CD14-positive monocyte (primary cell): ENCODE measurements around the gene OTOG. TPM values are rescaled to one million over a fixed set of nuclear protein-coding genes. Genes with fewer than 3 reads are reported as not detected.

Experiments
- DNase-seq, 3 donors: peaks; one replicate each; pipeline ENCODE4 v3.0.0-alpha.2; 2011 to 2022
- H2AFZ ChIP-seq: 2 replicates; pipeline ENCODE4 v1.6.0; 2012; ENCODE audit warnings: mild to moderate bottlenecking, low read depth, low read length, inconsistent platforms; ENCODE audit not compliant: insufficient read depth, poor library complexity, severe bottlenecking
- H3K27ac ChIP-seq, 2 donors: 1 replicate in 1 of 2; 2 replicates in 1 of 2; pipeline ENCODE4 v1.5.1; 2012 to 2013; ENCODE audit warnings: low read length in 2 of 2, control low read depth in 1 of 2, inconsistent platforms in 1 of 2, low read depth in 1 of 2, mild to moderate bottlenecking in 1 of 2
- H3K27me3 ChIP-seq, 2 donors: one replicate each; pipeline versions ENCODE4 v1.6.0 to v1.6.1; 2011 to 2013; ENCODE audit warnings: low read length in 2 of 2; ENCODE audit not compliant: control insufficient read depth in 2 of 2, insufficient read depth in 2 of 2
- H3K36me3 ChIP-seq, 2 donors: replicated peaks in 1 of 2; 1 replicate in 1 of 2; 2 replicates in 1 of 2; pipeline versions ENCODE4 v1.5.1 to v1.6.1; 2012 to 2013; ENCODE audit warnings: low read length in 2 of 2, control low read depth in 1 of 2, inconsistent platforms in 1 of 2, mild to moderate bottlenecking in 1 of 2; ENCODE audit not compliant: insufficient read depth in 2 of 2, control insufficient read depth in 1 of 2
- H3K4me1 ChIP-seq, 2 donors: 1 replicate in 1 of 2; 2 replicates in 1 of 2; pipeline versions ENCODE4 v1.5.1 to v1.6.1; 2012 to 2013; ENCODE audit warnings: low read length in 2 of 2, control low read depth in 1 of 2, inconsistent platforms in 1 of 2, mild to moderate bottlenecking in 1 of 2, moderate library complexity in 1 of 2; ENCODE audit not compliant: insufficient read depth in 2 of 2, control insufficient read depth in 1 of 2
- H3K4me2 ChIP-seq: replicated peaks from 2 replicates; pipeline ENCODE3; 2012; ENCODE audit warnings: low read length, moderate library complexity, mild to moderate bottlenecking; ENCODE audit not compliant: poor library complexity, severe bottlenecking; ENCODE audit errors: extremely low read depth
- H3K4me3 ChIP-seq, 3 experiments: fragments of 200-600 bp in 1 of 3; sonication (generic) in 1 of 3; replicated peaks in 1 of 3; 1 replicate in 2 of 3; 2 replicates in 1 of 3; pipeline ENCODE4 v1.5.1; 2011 to 2013; ENCODE audit warnings: low read length in 3 of 3, mild to moderate bottlenecking in 3 of 3, control low read depth in 2 of 3, low read depth in 2 of 3, inconsistent platforms in 1 of 3, moderate library complexity in 1 of 3
- H3K79me2 ChIP-seq: 2 replicates; pipeline ENCODE4 v1.6.0; 2012; ENCODE audit warnings: mild to moderate bottlenecking, control low read depth, inconsistent platforms, low read length, moderate library complexity; ENCODE audit not compliant: insufficient read depth
- H3K9ac ChIP-seq: 2 replicates; pipeline ENCODE4 v1.6.0; 2017; ENCODE audit warnings: low read length, mild to moderate bottlenecking; ENCODE audit not compliant: insufficient read depth, poor library complexity, severe bottlenecking
- H3K9me3 ChIP-seq, 2 donors: replicated peaks in 1 of 2; 1 replicate in 1 of 2; 2 replicates in 1 of 2; pipeline versions ENCODE4 v1.5.1 to v1.6.1; 2012 to 2013; ENCODE audit warnings: low read length in 2 of 2, control low read depth in 1 of 2; ENCODE audit not compliant: control insufficient read depth in 1 of 2, insufficient read depth in 1 of 2
- H4K20me1 ChIP-seq: 2 replicates; pipeline ENCODE4 v1.6.0; 2012; ENCODE audit warnings: mild to moderate bottlenecking, low read length, control low read depth, moderate library complexity; ENCODE audit not compliant: insufficient read depth
- H3K27ac Mint-ChIP-seq, 7 donors: one replicate each; pipeline ENCODE4 v1.8.0; 2020; ENCODE audit warnings: mild to moderate bottlenecking in 7 of 7, mixed read lengths in 7 of 7, moderate library complexity in 6 of 7, inconsistent platforms in 2 of 7
- H3K27me3 Mint-ChIP-seq, 3 donors: one replicate each; pipeline ENCODE4 v1.8.0; 2021 to 2022; ENCODE audit warnings: low read depth in 3 of 3, mild to moderate bottlenecking in 3 of 3, mixed read lengths in 3 of 3, moderate library complexity in 3 of 3, inconsistent platforms in 1 of 3
- H3K36me3 Mint-ChIP-seq, 2 donors: one replicate each; pipeline ENCODE4 v1.8.0; 2020; ENCODE audit warnings: mixed read lengths in 2 of 2, inconsistent platforms in 1 of 2, mild to moderate bottlenecking in 1 of 2
- H3K4me1 Mint-ChIP-seq: one replicate; pipeline ENCODE4 v1.8.0; 2020; ENCODE audit warnings: mild to moderate bottlenecking, mixed read lengths
- H3K4me3 Mint-ChIP-seq, 2 donors: one replicate each; pipeline ENCODE4 v1.8.0; 2020; ENCODE audit warnings: mild to moderate bottlenecking in 2 of 2, mixed read lengths in 2 of 2, moderate library complexity in 1 of 2
- H3K9me3 Mint-ChIP-seq, 7 donors: one replicate each; pipeline ENCODE4 v1.8.0; 2020 to 2022; ENCODE audit warnings: mixed read lengths in 7 of 7, mild to moderate bottlenecking in 6 of 7, moderate library complexity in 6 of 7, inconsistent platforms in 2 of 7
- CTCF ChIP-seq: fragments of 200-600 bp; IDR thresholded peaks from one replicate; pipeline ENCODE4 v1.8.0; 2022; ENCODE audit warnings: antibody characterized with exemption, mild to moderate bottlenecking
- WGBS: methylation state at CpG from one replicate; pipeline ENCODE4 v1.1.5; 2013; ENCODE audit warnings: missing lambda C conversion rate; ENCODE audit not compliant: insufficient coverage; 5-methylcytosine and 5-hydroxymethylcytosine counted together
- intact Hi-C, 2 donors: fragments of 100-400 bp; cut with micrococcal nuclease; formaldehyde crosslinking; loops; one replicate each; pipeline versions ENCODE4 v1.15.0 to v1.15.1; 2023
- polyA plus RNA-seq, 3 donors: library from polyadenylated mRNA; depleted of rRNA in 1 of 3; unstranded in 2 of 3; stranded (reverse) in 1 of 3; fragments of 300-500 nt in 2 of 3; fragments of >200 nt in 1 of 3; fragmentation: Illumina TruSeq in 2 of 3; gene quantifications; 1 replicate in 2 of 3; 2 replicates in 1 of 3; pipeline ENCODE4 v1.2.3, GENCODE V29; 2012 to 2021

Gene OTOG
- polyA plus RNA-seq, 3 donors, result not detected

GRCh38 chr11:17543574-17544180 is 3.4 kb upstream of the OTOG start:
- H3K4me3 ChIP-seq, result peak overlapping the region in 1 of 3 experiments; percentile 46
- no peak overlapping the region for H3K27ac ChIP-seq
- peak overlapping the region; percentile 58 for H3K4me2 ChIP-seq
- H3K36me3 ChIP-seq, result no peaks in the 10 kb centered on the region
- peaks cover 0 to 2% (median 0%) of the 10 kb centered on the region in 7 donors for H3K9me3 Mint-ChIP-seq
- no peaks in the 10 kb centered on the region for H4K20me1 ChIP-seq
- H3K27me3 Mint-ChIP-seq, result peaks cover 31 to 54% (median 35%) of the 10 kb centered on the region in 3 donors
- H3K4me1 Mint-ChIP-seq, result peaks cover 6% of the 10 kb centered on the region
- peak overlapping the region in 1 of 2 donors; percentile 7 for H3K4me3 Mint-ChIP-seq
- no peak overlapping the region for H3K27ac Mint-ChIP-seq
- DNase-seq, result no peak
- H3K79me2 ChIP-seq, result no peaks in the 10 kb centered on the region
- H3K4me1 ChIP-seq, result peaks cover 0 to 6% of the 10 kb centered on the region in 2 donors
- H3K27me3 ChIP-seq, result peaks cover 0 to 20% of the 10 kb centered on the region in 2 donors
- TF ChIP-seq CTCF, result no peak
- H3K36me3 Mint-ChIP-seq, result no peaks in the 10 kb centered on the region
- WGBS, result 46% methylated on average over 10 of the region's 17 CpGs
- H3K9ac ChIP-seq, result peak overlapping the region; percentile 32
- H2AFZ ChIP-seq, result peak overlapping the region; percentile 53
- H3K9me3 ChIP-seq, result no peaks in the 10 kb centered on the region
- intact Hi-C loops, result no loop called here

DNA sequence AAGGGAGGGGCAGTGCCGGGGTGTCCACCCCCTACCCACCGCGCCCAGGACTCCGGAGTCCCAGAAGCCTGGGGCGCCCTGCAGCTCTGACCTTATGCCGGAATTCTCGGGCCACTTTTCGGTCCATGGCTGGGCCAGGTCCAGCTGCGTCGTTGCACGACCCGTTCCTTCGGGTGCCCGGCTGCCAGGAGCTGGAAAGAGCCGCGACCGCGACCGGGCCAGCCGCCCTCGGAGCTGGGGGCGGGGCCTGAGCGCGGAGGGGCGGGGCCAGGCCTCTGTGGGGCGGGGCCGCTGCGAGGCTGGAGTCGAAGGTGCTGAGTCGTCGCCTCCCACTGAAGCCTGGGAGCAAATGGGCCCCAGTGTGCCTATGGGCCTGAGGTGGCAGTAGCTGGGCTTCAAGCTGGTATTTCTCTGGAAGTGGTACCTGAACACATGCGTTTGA is 2.9 kb upstream of the OTOG start, which contains the start of gene USH1C:
Gene USH1C, minus strand, starts transcription at position 236 of the 442 bp plus-strand sequence. Its CDS starts 109 bp downstream, at position 127.
- no peak within 1 kb of the TSS for H3K27ac Mint-ChIP-seq
- Histone ChIP-seq H3K36me3 (no peaks in the 10 kb centered on the region), H3K4me1 (peaks cover 0 to 6% of the 10 kb centered on the region in 2 donors), H4K20me1 (no peaks in the 10 kb centered on the region), H3K4me2 (peak within 1 kb of the TSS; percentile 58), H3K4me3 (peak within 1 kb of the TSS in 1 of 3 experiments; percentile 46), H2AFZ (peak within 1 kb of the TSS; percentile 53), H3K9me3 (no peaks in the 10 kb centered on the region), H3K79me2 (no peaks in the 10 kb centered on the region), H3K27me3 (peaks cover 0 to 20% of the 10 kb centered on the region in 2 donors), H3K27ac (no peak within 1 kb of the TSS), H3K9ac (peak within 1 kb of the TSS; percentile 32)
- DNase-seq, result no peak
- no peak for TF ChIP-seq CTCF
- intact Hi-C loops, result no loop called here
- peaks cover 0 to 2% (median 0%) of the 10 kb centered on the region in 7 donors for H3K9me3 Mint-ChIP-seq
- no peaks in the 10 kb centered on the region for H3K36me3 Mint-ChIP-seq
- WGBS, result 8% methylated on average over 30 of the region's 32 CpGs
- peaks cover 31 to 53% (median 35%) of the 10 kb centered on the region in 3 donors for H3K27me3 Mint-ChIP-seq
- peaks cover 6% of the 10 kb centered on the region for H3K4me1 Mint-ChIP-seq
- H3K4me3 Mint-ChIP-seq, result peak within 1 kb of the TSS; percentile 32 to 79
